Measurements from ENCODE around the gene RNF31.

Gene RNF31

GRCh38 chr14:24137529-24138395, 9.5 kb upstream of the RNF31 start:
- DNase-seq (ENCODE audit: low read depth): no peak

GRCh38 chr14:24138396-24139271, 8.7 kb upstream of the RNF31 start:
- no peak for DNase-seq (ENCODE audit: low read depth)

GRCh38 chr14:24139272-24139934, 7.9 kb upstream of the RNF31 start:
- no peak for DNase-seq (ENCODE audit: low read depth)

GRCh38 chr14:24141097-24141880, 6.0 kb upstream of the RNF31 start, which contains the start of gene EMC9:
Gene EMC9, minus strand, starts transcription at chr14:24141591. Its CDS starts 287 bp downstream, at chr14:24141304.
- DNase-seq (ENCODE audit: low read depth): peak; percentile 99

- no peak for DNase-seq (ENCODE audit: low read depth)
Measured at GRCh38 chr14:24143511-24143910, 3.8 kb upstream of the RNF31 start.

- DNase-seq (ENCODE audit: low read depth): no peak
Measured at GRCh38 chr14:24144451-24144850, 2.8 kb upstream of the RNF31 start.

GRCh38 chr14:24145219-24145618, 2.1 kb upstream of the RNF31 start:
- no peak for DNase-seq (ENCODE audit: low read depth)

GRCh38 chr14:24145690-24146452, 1.4 kb upstream of the RNF31 start:
- no peak for DNase-seq (ENCODE audit: low read depth)

GRCh38 chr14:24146453-24146977, 783 bp upstream of the RNF31 start, which contains the start of gene PSME2:
Gene PSME2, minus strand, starts transcription at chr14:24146610. Its CDS starts 29 bp downstream, at chr14:24146581.
- DNase-seq (ENCODE audit: low read depth): peak; percentile 73

GRCh38 chr14:24147761-24148428, 597 bp downstream of the RNF31 start:
- DNase-seq (ENCODE audit: low read depth): no peak

- no peak for DNase-seq (ENCODE audit: low read depth)
Measured at GRCh38 chr14:24149302-24149969, 2.1 kb downstream of the RNF31 start.

GRCh38 chr14:24150061-24150460, 2.8 kb downstream of the RNF31 start:
- DNase-seq (ENCODE audit: low read depth): no peak

GRCh38 chr14:24150567-24150966, 3.3 kb downstream of the RNF31 start:
- no peak for DNase-seq (ENCODE audit: low read depth)

GRCh38 chr14:24150993-24151392, 3.7 kb downstream of the RNF31 start:
- DNase-seq (ENCODE audit: low read depth): no peak

- DNase-seq (ENCODE audit: low read depth): no peak
Measured at GRCh38 chr14:24151404-24152080, 4.2 kb downstream of the RNF31 start.

- no peak for DNase-seq (ENCODE audit: low read depth)
Measured at GRCh38 chr14:24155100-24155499, 7.8 kb downstream of the RNF31 start.

GRCh38 chr14:24156840-24157239, 9.5 kb downstream of the RNF31 start:
- DNase-seq (ENCODE audit: low read depth): no peak

- no peak for DNase-seq (ENCODE audit: low read depth)
Measured at GRCh38 chr14:24157331-24157730, 10.0 kb downstream of the RNF31 start.

All from stimulated activated CD4-positive, alpha-beta T cell treated with anti-CD3 and anti-CD28 coated beads, Interleukin-2, amount 100 ng/mL, for 4 hours (primary cell).